Activated CD4-positive, CD25-positive, alpha-beta regulatory T cell treated with anti-CD3 and anti-CD28 coated beads, Interleukin-2, amount 50 U/mL, for 72 hours (primary cell): Measurements from ENCODE around the gene C2CD3.

Experiments
- DNase-seq: peaks from one replicate; pipeline ENCODE4 v3.0.0; 2021

Gene C2CD3

DNA sequence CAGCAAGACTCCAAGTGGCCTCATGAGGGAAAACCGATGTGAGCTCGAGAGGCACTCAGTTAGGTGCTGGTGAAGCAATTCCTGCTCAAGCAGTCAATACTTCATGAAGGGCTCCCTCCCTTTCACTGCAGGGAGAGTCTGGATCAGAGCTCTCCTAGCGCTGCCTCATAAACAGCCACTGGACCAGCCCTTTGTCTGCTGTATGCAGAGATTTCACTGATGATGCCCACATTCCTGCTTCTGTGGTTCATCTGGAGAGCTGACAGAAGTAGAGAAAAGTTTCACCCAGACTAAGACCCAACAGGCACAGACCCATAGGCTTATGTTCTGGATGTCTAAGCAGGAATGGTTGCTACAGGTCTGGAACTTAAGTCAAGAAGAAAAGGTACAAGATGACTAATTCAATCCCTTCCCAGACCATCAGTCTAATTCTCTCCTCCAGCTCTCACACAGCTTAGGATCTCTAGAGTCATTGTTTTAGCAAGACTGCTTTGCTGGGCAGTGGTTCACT lies 192.2 kb downstream of the C2CD3 start:
- DNase-seq, result no peak

GRCh38 chr11:73977856-73978519 lies 192.8 kb downstream of the C2CD3 start:
- no peak for DNase-seq

- no peak for DNase-seq
Observed at GRCh38 chr11:73976451-73977151, 194.2 kb downstream of the C2CD3 start.

DNA sequence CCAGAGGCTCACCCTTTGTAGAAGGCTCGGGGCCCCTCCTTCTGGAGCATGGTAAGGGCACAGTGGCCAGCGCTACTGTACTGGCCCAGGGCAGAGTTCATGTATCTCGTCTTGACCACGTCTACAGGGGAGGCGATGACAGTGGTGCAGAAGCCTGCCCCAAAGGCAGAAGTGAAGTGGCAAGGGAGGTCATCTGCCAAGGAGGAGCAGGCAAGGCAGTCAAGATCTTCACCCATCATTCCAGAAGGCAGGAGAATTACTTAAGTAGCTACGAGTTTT lies 195.4 kb downstream of the C2CD3 start:
- no peak for DNase-seq

- no peak for DNase-seq
Observed at GRCh38 chr11:73974604-73975478, 196.0 kb downstream of the C2CD3 start.

- DNase-seq, result no peak
Observed at GRCh38 chr11:73972620-73973449, 198.0 kb downstream of the C2CD3 start.

GRCh38 chr11:73972187-73972586 lies 198.6 kb downstream of the C2CD3 start:
- DNase-seq, result no peak

DNA sequence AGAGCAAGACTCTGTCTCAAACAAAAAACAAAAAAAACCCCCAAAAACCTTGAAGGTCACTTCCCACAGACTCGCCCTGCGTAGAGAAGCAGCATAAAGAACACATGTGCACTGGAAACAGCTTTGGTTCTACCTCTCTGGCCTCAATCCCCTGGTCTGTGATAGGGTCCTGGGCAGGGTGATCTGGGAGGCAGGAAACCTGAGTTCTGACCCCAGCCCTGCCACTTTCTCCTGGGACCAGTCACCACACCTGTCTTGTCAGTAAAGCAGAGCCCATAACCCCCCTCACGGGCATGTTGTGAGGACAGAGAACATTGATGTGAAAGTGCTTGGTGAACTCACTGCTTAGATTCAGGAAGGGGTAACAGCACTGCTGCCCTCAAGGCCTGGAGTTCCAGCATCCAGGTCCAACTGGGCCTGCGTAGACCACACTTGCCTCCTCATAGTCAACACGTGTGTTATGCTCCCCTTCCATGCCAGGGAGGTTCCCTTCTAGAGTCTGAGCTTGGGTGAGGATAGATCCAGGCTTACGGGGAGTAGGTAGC lies 199.6 kb downstream of the C2CD3 start:
- no peak for DNase-seq

GRCh38 chr11:73969991-73970800 lies 200.6 kb downstream of the C2CD3 start:
- no peak for DNase-seq

DNA sequence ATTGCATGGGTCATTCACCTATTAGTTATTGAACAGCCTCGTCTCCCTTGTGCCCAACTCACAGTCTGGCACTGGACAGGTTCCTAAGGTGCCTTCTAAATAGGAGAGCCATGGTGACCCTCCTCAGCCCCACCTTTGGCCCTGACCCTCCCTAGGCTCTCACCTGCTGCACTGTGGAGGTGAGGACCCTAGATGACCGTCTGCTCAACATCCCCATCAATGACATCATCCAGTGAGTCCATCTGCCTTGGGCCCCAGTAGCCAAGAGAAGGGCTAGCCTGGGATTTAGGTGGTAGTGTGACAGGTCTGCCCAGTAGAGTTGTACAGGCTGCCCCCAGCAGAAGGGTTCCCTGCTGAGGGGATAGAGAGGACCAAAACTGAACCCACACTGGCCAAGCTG lies 201.7 kb downstream of the C2CD3 start:
- no peak for DNase-seq

DNA sequence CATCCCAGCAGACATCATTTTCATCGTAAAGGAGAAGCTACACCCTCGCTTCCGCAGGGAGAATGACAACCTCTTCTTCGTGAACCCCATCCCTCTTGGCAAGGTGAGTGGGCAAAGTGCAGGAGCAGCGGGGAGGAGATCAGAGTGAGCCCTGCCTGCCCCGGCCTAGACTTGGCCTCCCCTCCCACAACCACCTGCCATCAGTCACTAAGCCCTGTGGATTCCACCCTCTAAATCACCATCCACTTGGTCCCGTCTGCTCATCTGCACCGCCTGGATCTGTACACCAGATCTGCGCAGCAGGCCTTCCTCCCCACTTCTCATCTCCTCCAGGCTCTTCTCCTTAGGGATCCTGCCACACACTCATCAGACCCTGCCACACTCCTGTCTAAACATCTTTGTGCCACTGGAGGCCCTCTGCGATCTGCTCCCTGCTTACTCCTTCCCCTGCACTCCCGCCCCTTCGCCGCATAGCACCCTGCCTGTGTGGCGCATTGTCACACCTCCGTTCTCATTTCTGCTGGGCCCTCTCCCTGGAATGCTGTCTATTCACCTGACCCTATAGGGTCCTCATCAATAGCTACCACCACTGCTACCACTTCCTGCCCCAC lies 202.3 kb downstream of the C2CD3 start:
- no peak for DNase-seq

DNA sequence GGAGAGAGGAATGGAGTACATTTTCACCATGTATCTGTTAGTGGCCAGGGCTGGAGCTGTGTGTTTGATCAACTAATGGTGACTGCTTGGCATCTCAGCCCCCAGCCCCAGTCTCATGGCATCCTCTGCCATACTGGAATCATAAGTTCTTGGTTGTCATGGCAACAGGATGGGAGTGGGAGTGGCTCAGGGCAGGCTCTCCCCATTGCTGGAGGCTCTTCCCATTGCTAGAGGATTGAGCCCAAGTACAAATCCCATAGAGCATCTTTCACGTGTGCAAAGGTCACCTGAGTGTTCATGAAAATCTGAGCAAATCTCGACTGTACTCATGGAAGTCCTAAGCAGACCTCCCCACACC lies 205.1 kb downstream of the C2CD3 start:
- DNase-seq, result no peak

DNA sequence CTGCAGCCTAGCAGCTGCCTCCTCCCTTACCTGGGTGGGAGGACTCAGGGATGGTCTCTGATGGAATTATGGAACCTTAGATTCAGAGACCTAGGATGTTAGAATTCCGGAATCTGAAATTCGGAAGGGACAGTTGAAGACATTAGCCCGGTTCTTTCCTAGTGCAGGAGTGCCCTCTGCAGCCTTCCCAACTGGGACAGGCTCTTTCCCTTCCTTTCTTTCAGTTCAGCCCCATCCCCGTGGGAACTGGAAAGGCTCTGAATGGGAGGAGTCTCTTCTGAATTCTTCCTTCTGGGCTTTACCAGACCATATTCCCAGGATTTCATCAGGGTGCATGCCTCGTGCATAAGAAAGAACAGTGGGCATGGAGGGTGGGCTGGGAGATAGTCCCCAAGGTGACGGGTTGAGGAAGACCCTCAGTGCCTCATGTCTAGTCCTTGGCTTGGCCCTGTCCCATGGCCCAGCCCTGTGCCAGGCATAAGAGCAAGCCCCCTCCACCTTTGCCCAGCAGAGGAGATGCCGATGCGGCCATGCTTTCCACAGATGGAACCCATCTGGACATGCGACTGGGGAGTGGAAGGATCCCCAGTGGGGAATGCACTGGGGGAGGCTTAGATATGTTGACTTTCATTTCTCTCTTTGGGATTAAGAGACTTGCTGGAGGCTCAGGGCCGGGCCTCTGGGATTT lies 205.6 kb downstream of the C2CD3 start:
- no peak for DNase-seq

DNA sequence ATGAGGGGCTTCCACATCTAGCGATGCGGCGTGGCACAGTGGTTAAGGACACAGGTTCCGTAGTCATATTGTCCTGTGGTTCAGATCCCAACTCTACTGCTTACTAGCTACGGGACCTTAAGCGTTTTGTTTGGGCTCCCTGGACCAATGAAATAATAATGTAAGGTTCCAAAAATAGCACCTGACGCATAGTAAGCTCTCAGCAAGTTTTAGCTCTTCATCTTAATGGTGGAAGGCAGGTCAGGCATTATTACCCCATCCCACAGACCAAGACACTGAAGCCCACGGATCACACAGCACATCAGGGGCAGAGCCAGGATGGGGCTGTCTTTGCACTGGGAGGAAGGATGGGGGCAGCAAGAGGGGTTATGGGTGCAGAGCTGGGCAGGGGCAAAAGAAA lies 206.9 kb downstream of the C2CD3 start:
- no peak for DNase-seq
